GM19395 (cell line): ENCODE data around the gene ST6GALNAC6.

ENCODE experiments used
- ATAC-seq: cut with Tn5 transposase; IDR thresholded peaks from one replicate; pipeline ENCODE4 v1.9.1; 2021; ENCODE audit warnings: mild to moderate bottlenecking, moderate library complexity; ENCODE audit not compliant: unreplicated experiment

The ST6GALNAC6 gene, protein sequence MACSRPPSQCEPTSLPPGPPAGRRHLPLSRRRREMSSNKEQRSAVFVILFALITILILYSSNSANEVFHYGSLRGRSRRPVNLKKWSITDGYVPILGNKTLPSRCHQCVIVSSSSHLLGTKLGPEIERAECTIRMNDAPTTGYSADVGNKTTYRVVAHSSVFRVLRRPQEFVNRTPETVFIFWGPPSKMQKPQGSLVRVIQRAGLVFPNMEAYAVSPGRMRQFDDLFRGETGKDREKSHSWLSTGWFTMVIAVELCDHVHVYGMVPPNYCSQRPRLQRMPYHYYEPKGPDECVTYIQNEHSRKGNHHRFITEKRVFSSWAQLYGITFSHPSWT

DNA sequence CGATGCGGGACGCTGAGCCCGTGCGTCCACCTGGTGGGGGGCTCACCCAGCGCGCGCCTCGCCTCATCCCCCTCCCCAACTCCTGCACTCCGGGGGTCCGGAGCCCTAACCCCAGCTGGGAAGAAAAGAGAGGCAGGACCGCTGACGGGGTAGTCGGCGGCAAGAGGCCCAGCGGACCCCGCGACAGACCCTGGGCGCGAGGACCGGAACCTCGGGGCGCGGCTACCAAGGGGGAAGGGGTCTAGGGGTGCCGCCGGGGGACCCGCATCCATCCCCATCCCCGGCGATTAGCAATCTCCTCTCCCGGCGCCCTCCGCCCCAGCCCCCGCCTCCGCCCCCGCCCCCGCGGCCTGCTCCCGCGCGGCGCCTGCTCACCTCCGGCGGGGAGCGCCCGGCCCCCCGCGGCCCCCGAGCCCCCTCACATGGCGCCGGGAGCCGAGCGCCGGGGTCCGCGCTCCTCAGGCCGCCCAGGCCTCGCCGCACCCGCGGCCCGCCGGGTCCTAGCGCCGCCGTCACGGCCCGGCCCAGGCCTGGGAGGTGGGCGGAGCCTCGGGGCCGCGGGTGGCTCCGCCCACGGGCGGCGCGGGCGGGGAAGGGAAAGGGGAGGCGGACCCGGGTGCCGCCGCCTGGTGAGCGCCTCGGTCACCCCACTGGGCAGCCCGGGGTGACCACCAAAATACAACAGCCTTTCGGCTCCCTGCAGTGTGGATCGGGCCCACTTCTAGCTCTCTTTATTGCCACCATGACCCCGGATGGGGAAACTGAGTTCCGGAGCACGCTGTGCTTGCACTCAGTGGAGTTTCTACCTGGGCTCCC, at the start of gene ST6GALNAC6:
Gene ST6GALNAC6, minus strand, starts transcription at position 476 of the 816 bp plus-strand sequence. CDS start 1,622 bp downstream, outside the sequence.
- ATAC-seq: no peak

DNA sequence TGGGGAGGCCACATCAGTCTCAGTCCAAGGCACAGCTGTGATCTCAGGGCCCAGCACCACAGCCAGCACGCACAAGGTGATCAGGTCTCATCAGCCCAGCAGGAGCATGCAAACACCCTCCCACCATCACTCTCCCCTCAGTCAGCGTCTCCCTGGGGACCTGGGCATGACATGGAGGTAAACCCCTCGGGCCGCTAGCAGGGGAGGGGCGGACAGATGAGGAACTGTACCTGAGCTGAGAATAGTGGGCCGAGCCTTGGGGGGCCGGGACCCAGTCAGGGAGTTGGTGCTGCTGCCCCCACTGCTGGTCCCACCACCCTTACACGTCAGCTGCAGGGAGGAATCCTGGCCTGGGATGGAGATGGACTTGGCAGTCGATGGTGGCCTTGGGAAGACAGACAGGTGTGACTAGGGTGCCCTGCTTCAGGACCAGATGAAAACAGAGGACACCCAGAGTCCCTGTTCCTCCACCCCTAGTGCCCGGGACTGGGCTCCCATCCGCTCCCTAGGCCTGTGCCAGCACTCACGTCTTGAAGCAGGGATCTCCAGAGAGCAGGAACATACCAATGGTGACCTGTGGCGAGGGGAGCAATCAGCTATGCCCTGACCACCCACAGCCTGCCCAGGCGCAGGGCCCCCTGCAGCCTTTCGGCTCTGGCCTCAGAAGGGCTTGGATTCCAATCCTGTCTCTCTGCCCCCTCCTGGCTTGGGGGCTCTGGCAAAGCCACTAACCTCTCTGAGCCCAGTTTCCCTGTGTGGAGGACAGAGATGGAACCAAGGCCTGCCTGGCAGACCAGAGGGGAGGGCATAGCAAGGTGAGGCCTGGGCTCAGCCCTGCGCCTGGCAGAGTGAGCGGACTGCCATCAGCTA, 48.7 kb upstream of the ST6GALNAC6 start:
- ATAC-seq: no peak

DNA sequence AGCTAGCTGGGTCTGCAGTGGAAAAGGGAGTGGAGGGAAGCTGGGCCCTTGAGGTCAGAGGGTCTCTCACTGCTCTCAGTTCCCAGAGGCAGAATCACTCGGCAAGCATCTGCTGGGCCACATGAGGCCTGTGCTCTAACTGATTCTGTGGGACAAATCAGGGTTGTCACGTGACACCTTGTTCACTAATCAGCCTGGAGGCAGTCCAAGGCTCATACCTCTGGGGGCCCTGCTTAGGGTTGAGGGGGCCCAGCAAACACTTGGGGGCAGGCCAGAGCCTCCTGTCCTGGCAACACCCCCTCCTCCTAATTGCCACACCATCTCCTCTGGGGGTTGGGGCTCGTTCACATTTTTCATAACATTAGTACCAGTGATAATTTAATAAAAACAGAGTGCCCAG, 47.3 kb upstream of the ST6GALNAC6 start:
- ATAC-seq: no peak

DNA sequence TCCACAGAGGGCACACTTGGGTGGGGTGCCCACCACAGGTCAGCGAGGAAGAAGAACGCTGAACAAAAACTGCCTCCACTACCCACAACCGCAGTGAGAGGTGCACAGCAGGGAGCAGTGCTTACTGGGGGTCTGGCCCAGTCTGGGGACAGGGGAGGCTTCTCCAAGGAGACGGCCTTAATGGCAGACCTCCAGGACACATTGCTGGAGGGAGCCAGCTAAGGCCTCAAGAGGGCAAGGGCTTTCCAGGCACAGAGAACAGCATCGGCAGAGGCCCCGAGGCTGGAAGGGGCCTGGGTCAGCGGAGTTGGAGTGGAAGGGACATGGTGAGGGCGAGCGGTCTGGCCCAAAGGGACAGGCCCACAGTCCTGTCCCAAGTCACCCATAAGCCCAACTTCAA, 46.5 kb upstream of the ST6GALNAC6 start:
- ATAC-seq: no peak

DNA sequence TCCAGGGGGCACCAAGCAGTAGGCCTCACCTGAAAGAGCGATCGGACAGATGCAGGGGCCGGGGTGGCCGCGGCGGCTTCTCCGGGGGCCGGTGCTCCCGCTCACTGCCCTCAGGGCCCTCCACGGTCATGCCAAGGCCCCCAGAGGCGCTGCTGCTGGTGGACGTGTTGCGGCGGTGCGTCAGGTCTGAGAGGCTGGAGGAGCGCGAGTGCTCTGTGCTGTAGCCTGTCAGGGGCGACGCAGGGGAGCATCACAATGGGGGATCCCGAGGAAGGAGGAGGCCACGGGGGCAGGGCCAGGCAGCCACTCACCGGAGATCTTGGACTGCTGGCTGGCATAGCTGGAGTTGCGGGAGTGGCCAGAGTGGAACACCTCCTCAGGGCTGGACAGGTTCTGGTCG, 45.9 kb upstream of the ST6GALNAC6 start:
- ATAC-seq: no peak

DNA sequence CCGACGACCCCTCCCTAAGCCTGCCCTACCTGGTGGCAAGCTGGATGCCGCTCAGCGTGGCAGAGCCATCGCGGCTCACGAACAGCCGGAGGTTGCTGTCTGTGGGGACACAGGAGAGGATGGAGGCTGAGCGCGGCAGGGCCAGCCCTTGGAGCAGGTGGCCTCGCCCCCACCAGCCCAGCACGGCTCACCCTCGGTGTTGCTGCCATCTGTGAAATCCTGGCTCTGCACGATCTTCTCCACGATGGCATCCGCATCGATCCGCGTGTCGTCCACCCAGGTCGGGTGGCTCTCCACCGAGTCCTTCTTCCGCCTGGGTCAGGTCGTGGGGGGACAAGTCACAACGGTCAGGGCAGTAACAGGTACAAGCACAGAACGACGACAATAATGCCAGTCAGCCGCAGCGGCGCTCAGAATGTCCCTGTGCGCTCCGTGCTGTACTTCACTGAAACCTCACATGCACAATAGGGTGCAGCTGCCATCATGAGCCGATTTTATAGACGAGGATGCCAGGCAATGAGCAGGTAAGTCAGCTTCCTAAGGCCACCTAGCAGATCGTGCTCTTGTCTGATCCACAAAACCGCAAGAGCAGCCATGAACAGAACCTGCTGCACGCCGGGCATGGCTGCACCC, 45.3 kb upstream of the ST6GALNAC6 start:
- no peak for ATAC-seq

DNA sequence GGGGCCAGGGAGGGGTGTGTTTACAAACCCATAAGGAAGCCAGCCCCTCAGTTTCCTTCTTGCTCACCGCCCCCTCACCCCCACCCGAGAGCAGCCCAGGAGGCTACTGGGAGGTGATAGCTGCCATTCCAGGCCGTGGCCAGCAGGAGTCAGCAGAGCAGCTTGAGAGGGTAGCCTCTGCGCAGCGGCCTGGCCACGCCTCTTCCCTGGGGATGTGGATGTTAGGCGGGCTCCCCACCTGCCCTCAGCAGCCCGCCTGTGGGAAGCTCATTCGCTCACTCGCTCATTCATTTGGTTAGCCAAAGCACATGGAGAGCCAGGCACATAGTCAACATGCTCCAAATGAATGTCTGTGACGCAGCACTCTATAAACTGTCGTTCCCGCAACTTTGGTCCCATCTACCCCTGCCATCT, 44.3 kb upstream of the ST6GALNAC6 start:
- no peak for ATAC-seq

DNA sequence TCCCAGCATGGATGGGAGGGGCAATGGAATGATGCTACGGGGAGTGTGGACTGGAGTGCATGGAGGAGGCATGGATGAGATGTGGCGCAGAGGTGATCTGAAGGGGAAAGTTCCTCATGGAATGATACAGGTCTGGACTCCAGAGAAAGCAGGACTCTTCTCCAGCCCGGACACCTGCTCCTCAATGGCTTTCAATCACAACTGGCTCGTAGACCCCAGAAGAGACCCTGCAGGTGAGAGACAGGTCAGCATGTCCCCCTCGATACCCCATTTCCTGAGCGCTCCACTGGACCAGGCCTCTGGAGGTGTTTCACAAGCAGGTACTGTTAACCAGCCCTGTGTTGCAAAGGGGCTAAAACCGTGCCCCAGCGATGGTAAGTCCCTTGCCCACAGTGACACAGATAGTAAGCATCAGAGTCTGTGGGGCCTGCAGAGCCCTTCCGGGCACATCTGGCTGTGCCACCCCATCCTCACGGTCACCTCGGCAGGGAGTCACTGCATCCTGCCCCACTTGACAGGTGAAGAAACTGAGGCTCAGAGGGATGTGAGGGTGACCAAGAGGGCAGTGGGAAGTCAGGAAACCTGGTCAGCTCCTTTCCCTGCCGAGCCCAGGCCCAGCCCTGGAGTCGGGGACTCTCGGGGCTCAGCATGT, 43.7 kb upstream of the ST6GALNAC6 start:
- no peak for ATAC-seq

DNA sequence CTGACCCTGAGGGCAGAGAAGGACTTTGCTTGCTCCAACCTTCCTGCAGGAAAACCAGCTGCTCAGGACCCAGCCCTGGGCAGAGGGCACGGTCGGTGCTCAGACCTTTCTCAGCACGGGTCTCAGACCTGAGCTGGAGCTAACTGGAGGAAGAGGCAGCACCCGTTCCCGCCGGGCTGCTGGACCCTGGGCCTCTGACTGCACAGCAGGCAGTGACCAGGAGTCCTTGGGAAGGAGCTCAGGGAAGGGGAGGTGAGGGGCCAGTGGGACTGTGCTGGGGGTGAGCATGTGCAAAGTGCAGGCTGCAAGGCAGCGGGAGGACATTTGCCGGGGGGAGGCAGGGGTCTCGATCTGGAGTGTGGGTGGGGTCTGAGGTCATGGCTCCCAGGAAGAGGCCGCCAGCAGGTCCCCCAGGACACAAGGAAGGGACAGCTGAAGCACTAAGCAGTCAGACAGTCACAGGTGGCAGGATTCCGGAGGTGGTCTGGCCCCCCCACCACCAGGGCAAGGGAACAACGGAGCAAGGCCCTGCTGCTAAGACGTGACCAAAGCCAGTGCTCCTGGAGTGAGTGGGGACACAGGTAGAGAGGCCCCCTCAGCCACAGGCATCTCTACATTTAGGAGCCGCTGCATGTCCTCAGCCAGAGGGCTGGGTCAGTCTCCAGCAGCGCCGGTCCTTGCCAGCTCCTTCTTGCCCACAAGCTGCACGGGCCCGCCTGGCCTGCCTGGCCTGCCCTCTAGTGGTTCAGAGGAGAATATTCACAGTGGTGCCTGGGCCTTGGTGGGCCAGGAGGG, 43.0 kb upstream of the ST6GALNAC6 start:
- no peak for ATAC-seq

DNA sequence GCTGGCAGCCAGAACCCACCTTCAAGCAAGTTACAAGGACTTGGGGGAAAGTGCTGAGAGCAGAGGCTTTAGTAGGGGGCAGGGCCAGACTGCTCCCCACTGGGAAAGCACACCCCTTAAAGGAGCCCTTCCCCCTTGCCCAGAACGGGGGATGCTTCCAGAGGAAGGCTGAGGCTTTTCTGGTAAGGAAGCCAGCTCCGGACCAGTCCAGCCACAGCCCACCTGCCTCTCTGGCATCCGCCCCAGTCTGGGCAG, 42.5 kb upstream of the ST6GALNAC6 start:
- no peak for ATAC-seq

DNA sequence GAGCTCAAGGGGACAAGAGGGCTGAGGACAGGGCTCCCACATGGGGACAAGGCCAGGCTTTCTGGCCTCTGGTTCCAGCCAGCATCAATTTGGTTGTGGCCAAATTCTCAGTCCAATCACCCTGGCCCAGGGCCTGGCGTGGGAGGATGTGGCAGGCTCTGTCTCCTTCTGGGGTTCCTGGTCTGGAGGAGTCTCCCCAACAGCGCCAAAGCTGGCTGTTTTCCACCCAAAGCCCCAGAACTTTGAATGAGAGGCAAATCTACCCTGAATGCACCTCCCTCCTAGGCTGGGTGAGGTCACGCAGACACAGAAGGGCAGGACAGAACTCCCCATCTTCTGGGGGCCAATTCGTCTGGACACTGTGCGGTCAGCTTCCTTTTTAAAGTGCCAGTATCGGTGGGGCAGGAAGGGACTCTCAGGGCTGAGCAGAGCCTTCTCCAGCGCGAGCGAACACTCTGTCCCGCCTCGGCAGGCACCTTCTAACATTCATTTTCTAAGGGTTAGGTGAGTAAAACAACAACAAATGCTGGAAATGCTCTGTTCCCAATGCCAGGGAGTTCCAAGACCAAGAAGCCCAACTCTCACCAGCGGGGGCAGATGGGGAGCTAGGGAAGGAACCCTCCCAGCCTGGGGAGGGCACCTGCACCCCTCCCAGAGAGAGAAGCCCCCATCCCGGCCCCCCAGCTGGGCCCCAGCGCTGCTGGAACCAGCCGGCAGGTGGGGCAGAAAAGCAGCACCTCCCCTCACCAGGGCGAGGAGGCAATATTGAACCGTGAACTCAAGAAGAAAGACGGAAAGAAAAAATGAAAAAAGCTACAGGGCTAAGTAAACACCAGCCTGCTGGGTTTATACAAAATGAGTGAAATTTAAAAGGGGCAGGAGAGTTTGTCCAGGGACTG, 41.9 kb upstream of the ST6GALNAC6 start:
- no peak for ATAC-seq

DNA sequence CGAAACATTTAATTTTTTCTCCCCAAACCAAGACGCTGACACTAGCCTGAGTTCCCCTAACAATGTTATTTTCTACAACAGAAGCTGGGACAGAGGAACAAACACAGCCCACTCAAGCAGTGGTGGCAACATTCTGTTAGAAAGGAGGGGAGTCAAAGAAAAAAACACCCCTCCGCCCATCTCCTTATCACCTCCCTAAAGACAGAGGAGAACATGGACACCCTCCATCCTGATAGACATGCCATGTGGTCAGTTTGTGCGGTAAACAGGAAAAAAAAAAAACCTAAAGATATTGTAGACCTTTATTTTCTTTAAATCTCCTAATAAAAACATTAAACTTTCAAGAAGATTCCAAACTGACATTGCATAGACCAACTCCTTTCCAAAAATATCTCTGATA, 41.2 kb upstream of the ST6GALNAC6 start:
- ATAC-seq: no peak

DNA sequence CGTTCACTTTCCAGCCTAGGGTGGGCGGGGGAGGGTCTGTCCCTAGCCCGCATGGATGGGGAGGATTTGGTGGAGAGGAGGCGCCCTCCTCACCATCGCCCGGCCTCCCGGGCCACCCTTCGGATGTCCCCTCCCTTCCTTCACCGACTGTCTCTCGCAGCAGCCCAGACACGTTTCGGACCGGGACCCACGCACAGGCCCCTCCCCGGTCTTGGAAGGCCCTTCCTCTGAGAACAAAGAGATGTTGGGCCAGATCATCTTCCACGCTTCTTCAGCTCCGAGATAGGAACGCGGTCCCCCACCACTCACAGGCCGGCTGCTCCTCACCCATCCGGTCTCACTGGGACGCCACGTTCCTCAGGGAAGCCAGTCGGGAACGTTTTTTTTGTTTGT, 38.9 kb upstream of the ST6GALNAC6 start:
- no peak for ATAC-seq

DNA sequence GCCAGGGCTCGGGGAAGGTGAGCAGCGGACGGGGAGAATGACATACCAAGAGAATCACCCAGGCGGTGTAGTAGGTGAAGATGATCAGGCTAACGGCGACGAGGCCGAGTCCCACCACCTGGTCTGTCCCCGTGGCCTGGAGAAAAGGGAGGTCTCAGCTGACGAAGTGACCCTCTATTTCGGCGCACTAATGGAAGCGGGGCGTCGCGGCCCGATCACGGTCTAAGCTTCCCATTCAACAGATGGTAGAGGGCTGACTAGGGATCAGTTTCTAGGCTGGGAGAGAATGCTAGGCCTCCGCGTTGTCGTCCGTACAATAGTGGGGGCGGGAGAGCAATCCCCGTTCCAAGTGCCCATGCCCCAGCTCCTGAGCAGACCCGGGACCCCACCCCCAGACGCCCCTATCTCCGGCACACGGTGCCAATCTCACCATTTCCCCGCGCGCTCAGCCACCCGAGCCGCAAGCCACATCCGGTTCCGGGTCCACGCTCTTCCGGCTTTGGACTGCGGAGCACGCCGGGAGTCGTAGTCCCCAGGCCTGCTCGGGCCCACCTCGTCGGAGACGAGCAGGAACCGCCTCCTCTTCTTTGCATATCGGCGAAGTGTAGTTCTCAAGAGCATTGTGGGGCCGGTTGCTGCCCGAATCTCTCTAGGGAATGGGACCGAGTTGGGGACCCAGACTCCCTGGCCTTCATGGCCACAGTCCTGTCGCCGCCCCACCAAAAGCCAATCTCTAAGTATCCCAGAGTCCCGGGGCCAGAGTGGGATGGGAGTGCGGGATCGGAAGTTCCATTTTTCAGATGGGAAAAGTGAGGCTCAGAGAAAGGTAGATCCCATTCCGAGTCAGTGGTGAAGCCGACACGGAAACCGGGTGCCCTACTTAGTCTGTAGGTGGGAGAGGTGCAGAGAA, 38.2 kb upstream of the ST6GALNAC6 start, which contains the start of gene DPM2:
Gene DPM2, minus strand, starts transcription at position 467 of the 910 bp plus-strand sequence. Its CDS starts 34 bp downstream, at position 433.
- ATAC-seq: peak; percentile 86

DNA sequence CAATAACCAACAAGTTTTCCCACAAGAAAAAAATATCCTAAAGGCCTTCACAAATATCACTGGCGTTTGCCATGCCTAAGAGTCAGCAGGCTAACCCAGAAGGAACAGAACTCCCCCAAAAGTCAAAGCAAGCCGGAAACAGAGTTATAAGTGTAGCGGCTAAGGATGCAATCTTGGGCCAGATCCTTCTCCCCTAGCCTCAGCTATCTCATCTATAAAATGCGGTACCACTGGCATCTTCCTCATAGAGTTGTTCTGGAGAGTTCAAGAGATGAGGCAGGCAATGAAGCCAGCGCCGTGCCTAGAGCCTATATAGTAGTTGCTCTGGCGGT, 37.6 kb upstream of the ST6GALNAC6 start:
- ATAC-seq: no peak

DNA sequence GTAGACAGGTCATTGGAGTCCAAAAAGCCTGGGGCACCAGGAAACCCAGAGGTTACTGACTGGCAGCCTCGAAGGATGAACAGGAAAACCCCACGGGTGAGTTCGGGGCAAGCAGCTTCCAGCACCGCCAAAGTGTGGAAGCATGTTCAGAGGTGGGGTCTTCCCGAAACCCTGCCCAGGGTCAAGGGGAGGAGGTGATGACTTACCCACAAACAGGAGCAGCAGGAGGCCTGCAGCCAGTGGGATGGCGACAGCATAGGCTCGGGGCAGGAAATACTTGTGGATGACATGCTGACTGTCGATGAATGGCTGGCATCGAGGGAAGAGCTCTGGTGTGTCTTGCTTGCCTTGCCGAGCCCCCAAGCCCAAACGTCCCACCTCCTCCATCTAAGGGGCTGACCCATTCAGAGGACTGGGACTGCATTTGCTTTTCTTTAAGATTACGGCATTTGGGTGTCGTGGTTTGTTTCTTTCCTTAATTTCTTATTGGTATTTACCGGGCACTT, 37.0 kb upstream of the ST6GALNAC6 start:
- no peak for ATAC-seq

DNA sequence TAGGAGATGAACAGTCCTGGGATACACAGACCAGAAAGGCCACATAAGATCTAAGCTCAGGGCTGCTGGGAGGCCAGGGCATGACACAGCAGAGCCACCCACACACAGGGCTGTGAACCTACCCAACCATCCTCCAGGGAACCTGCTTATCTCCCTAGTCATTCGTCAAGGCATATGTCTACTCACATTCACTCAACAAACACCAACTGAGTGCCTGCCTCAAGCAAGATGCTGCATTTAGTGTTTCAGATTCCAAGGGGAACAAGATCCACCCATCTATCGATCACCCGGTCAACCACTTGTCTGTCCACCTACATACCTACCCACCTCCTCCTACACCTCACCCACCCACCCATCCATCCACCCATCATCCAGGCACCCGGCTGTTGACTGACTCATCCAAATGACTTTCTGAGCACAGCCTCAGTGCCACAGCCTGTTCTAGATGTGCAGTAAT, 36.4 kb upstream of the ST6GALNAC6 start:
- no peak for ATAC-seq
